Measurements from ENCODE around the gene APOM.

Gene APOM

GRCh38 chr6:31702819-31703716 lies 47.4 kb downstream of the APOM start, which contains the start of gene ABHD16A:
Gene ABHD16A (minus strand): TSS chr6:31703324. CDS start chr6:31703281, 43 bp downstream.
- DNase-seq (ENCODE audit: extremely low read depth, low read depth) = peak; percentile 96
- TF ChIP-seq CTCF (IDR thresholded peaks at IDR 0.05; ENCODE audit: low read depth, low read length) = no peak

DNA sequence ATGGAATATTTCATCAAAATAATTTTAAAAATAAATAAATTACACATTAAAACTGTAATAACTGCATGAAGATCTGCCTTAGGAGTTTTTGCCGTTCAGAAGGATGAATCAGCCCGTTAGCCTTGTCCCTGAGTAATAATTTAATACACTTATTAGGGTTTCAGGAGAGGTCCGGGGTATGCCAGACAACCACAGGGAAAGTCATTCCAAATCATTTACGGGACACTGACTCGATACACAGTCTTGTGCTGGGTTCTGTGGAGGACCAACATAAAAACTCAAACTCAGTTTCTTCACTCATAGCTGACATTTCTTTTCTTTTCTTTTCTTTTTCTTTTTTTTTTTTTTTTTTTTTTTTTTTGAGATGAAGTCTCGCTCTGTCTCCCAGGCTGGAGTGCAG lies 50.2 kb downstream of the APOM start:
- TF ChIP-seq CTCF (IDR thresholded peaks at IDR 0.05; ENCODE audit: low read depth, low read length) = no peak
- no peak for DNase-seq (ENCODE audit: extremely low read depth, low read depth)

DNA sequence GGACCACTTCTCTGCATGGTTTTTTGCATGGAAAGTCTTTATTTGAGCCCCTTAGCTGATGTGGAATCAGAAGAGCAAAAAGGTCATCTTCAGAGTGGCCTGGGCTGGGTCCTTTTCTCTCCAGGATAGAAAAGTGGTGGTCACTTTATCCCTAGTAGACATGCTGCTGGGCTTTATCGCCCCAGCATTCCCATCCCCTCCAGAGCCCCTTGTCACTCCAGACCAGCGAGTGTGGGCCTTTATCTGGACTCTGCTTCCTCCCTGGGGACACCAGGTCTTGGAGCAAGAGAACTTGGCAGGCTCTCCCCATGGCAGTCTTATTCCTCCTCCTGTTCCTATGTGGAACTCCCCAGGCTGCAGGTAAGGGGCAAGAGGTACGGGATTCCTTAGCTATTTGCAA lies 50.9 kb downstream of the APOM start, which contains the start of gene LY6G6F:
TSS of gene LY6G6F (plus strand) at position 268 of the 400 bp plus-strand sequence. CDS start at position 309, 41 bp downstream.
- no peak for DNase-seq (ENCODE audit: extremely low read depth, low read depth)
- TF ChIP-seq CTCF (IDR thresholded peaks at IDR 0.05; ENCODE audit: low read depth, low read length) = no peak

DNA sequence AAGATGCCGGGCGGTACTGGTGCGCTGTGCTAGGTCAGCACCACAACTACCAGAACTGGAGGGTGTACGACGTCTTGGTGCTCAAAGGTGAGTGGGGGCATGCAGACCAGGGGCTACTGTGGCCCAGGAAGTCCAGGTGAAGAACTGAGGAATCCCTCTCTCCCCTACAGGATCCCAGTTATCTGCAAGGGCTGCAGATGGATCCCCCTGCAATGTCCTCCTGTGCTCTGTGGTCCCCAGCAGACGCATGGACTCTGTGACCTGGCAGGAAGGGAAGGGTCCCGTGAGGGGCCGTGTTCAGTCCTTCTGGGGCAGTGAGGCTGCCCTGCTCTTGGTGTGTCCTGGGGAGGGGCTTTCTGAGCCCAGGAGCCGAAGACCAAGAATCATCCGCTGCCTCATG lies 52.0 kb downstream of the APOM start:
- no peak for DNase-seq (ENCODE audit: extremely low read depth, low read depth)
- no peak for TF ChIP-seq CTCF (IDR thresholded peaks at IDR 0.05; ENCODE audit: low read depth, low read length)
